ENCODE results near the gene DUOXA1. TPM values are rescaled to one million over a fixed set of nuclear protein-coding genes. Genes with fewer than 3 reads are reported as not detected.

DUOXA1 gene
- total and polyA plus RNA-seq, 9 of the 15 experiments (the other 6 are each of a cell fraction or from before 2014, with no cell fraction given) = 0.17 to 0.74 (median 0.24) TPM; not detected in 6

DNA sequence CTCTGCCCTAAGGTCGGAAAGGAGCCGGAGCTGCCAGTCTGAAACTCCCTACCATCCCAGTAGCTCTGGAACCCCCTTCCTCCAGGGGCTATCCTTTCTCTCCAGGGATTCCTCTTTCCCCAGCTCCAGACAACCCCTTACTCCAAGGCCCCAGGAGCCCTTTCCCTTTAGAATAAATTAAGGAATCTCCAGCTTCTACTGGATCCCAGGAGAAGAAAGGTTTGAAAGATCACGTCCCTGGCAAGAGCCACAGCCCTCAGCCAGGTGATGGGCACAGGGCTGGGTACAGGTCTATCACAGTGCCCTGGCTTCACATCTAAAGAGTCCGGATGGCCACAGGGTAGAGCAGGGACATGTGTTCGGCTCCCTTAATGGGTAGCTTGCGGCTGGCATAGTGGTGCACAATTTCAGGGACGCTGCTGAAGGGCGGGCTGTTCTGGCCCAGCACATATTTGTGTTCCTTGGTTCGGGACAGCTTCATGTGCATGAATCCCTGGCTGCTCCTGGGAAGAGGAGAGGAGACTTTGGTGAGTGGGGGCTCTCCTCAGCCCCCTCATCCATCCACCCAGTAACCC is 38.0 kb upstream of the DUOXA1 start:
- Histone ChIP-seq H3K4me1 (replicated peaks in 1 of 2; ENCODE audit: control insufficient read depth in 2 of 2, insufficient read depth in 2 of 2, low read length in 2 of 2) (peaks cover 31 to 49% of the 10 kb centered on the region in 2 experiments), H4K20me1 (replicated peaks; ENCODE audit: control insufficient read depth, insufficient read depth, low read length) (peaks cover under 1% of the 10 kb centered on the region; the same call in 1 of the 2 replicates), H3K27me3 (ENCODE audit: control insufficient read depth in 2 of 2, insufficient read depth in 2 of 2, low read length in 2 of 2) (no peaks in the 10 kb centered on the region), H3K9ac (ENCODE audit: insufficient read depth in 1 of 2, low read depth in 2 of 2, low read length in 2 of 2) (peak overlapping the region; percentile 82 to 97; a peak in 3 of 4 replicates), H2AFZ (ENCODE audit: low read depth, low read length) (peak overlapping the region; percentile 95), H3K79me2 (ENCODE audit: control insufficient read depth, insufficient read depth, low read length) (peaks cover 3% of the 10 kb centered on the region; the same call in 1 of the 3 replicates), H3K4me2 (ENCODE audit: insufficient read depth, low read length) (peak overlapping the region; percentile 48), H3K9me1 (ENCODE audit: control insufficient read depth, insufficient read depth, low read length) (no peaks in the 10 kb centered on the region), H3K4me3 (peak overlapping the region; percentile 69; the same call in 1 of the 2 replicates), H3K9me3 (replicated peaks; ENCODE audit: control insufficient read depth, insufficient read depth, low read depth, low read length) (no peaks in the 10 kb centered on the region), H3K36me3 (ENCODE audit: control insufficient read depth, insufficient read depth, low read length) (no peaks in the 10 kb centered on the region), H3K27ac (ENCODE audit: extremely low read depth, low read depth, low read length) (peak overlapping the region; percentile 86; the same call in 2 of the 3 replicates)
- CTCF ChIA-PET (ENCODE audit: low intra/inter-chr PET ratio) = interaction anchor here (3.0 kb wide), 1 partner anchor 291 kb away, joined by 14 read pairs; no protein-coding TSS in a partner anchor
- in situ Hi-C loops (cut with MboI) = no loop called here
- POLR2A ChIA-PET = interaction anchor here (1.1 to 2.7 kb wide), 4 partner anchors 9 to 19 kb away, joined by 3 to 12 read pairs (median 6); no protein-coding TSS in a partner anchor
- ATAC-seq (no peak), FAIRE-seq (no peak), DNase-seq (ENCODE audit: extremely low read depth in 1 of 4, low spot score in 3 of 4) (no peak)
- intact Hi-C loops (cut with micrococcal nuclease) = loop anchor here (1.0 to 10.0 kb wide), 2 partner anchors 31 to 447 kb away; no protein-coding TSS in a partner anchor
- WGBS (ENCODE audit: insufficient coverage, low coverage, missing lambda C conversion rate) = 67% methylated on average over 9 of the region's 9 CpGs
- TF ChIP-seq ZNF41 (CRISPR knock-in tag; conservative IDR thresholded peaks at IDR 0.05) = no peak
- TF ChIP-seq NR2C2 (CRISPR knock-in tag; IDR thresholded peaks at IDR 0.05) = no peak
- TF ChIP-seq NR2C2 (tag; IDR thresholded peaks at IDR 0.05) = peak; percentile 24
- TSS peak; percentile 66 for BruUV-seq (replicated peaks)
